HEK293 (cell line): Measurements from ENCODE around the gene GNMT.

Experiments
- EGR2 ChIP-seq: fragments of 450-650 bp; formaldehyde crosslinking; IDR thresholded peaks from 2 replicates; pipeline ENCODE4 v1.5.1; 2016; ENCODE audit warnings: low read depth, missing biosample characterization, missing genetic modification characterization
- GLI4 ChIP-seq: fragments of 450-650 bp; formaldehyde crosslinking; IDR thresholded peaks from 2 replicates; pipeline ENCODE4 v1.5.1; 2016; ENCODE audit warnings: missing biosample characterization, missing genetic modification characterization
- HOXA7 ChIP-seq: sonication (generic); formaldehyde crosslinking; IDR thresholded peaks from 2 replicates; pipeline ENCODE4 v1.8.1; 2022; ENCODE audit warnings: missing genetic modification reagents, borderline replicate concordance
- HOXD13 ChIP-seq: sonication (generic); formaldehyde crosslinking; IDR thresholded peaks from 2 replicates; pipeline ENCODE4 v1.8.0; 2022; ENCODE audit warnings: missing genetic modification reagents, borderline replicate concordance
- PRDM2 ChIP-seq: fragments of 450-650 bp; formaldehyde crosslinking; IDR thresholded peaks from 2 replicates; pipeline ENCODE4 v1.5.1; 2016; ENCODE audit warnings: missing biosample characterization, missing genetic modification characterization, borderline replicate concordance
- SETDB1 ChIP-seq: IDR thresholded peaks from one replicate; pipeline ENCODE4 v1.6.1; 2017; ENCODE audit warnings: mild to moderate bottlenecking, low read length, moderate library complexity, mixed read lengths; ENCODE audit not compliant: insufficient read length
- ZBTB20 ChIP-seq: fragments of 450-650 bp; formaldehyde crosslinking; IDR thresholded peaks from 2 replicates; pipeline ENCODE4 v1.5.1; 2016; ENCODE audit warnings: missing biosample characterization, missing genetic modification characterization
- ZBTB44 ChIP-seq: fragments of 450-650 bp; IDR thresholded peaks from 2 replicates; pipeline ENCODE4 v1.5.1; 2018; ENCODE audit warnings: missing biosample characterization, mild to moderate bottlenecking, missing genetic modification characterization
- ZFP3 ChIP-seq: fragments of 450-650 bp; formaldehyde crosslinking; IDR thresholded peaks from 2 replicates; pipeline ENCODE4 v1.5.1; 2016; ENCODE audit warnings: low read depth, missing biosample characterization, missing genetic modification characterization
- ZIC2 ChIP-seq: fragments of 450-650 bp; formaldehyde crosslinking; IDR thresholded peaks from 2 replicates; pipeline ENCODE4 v1.5.1; 2016; ENCODE audit warnings: missing biosample characterization, missing genetic modification characterization
- ZNF10 ChIP-seq: fragments of 450-650 bp; formaldehyde crosslinking; IDR thresholded peaks from 2 replicates; pipeline ENCODE4 v1.5.1; 2017; ENCODE audit warnings: missing biosample characterization, missing genetic modification characterization
- ZNF132 ChIP-seq: fragments of 450-650 bp; formaldehyde crosslinking; IDR thresholded peaks from 2 replicates; pipeline ENCODE4 v1.5.1; 2017; ENCODE audit warnings: missing biosample characterization, missing genetic modification characterization, borderline replicate concordance
- ZNF16 ChIP-seq: fragments of 450-650 bp; formaldehyde crosslinking; IDR thresholded peaks from 2 replicates; pipeline ENCODE4 v1.5.1; 2016; ENCODE audit warnings: low read depth, missing biosample characterization, missing genetic modification characterization
- ZNF19 ChIP-seq: fragments of 450-650 bp; formaldehyde crosslinking; IDR thresholded peaks from 2 replicates; pipeline ENCODE4; 2016; ENCODE audit warnings: missing biosample characterization, missing genetic modification characterization, low read depth
- ZNF202 ChIP-seq: fragments of 450-650 bp; formaldehyde crosslinking; IDR thresholded peaks from 2 replicates; pipeline ENCODE4 v1.5.1; 2016; ENCODE audit warnings: missing biosample characterization, missing genetic modification characterization, borderline replicate concordance
- ZNF23 ChIP-seq: fragments of 450-650 bp; formaldehyde crosslinking; IDR thresholded peaks from 2 replicates; pipeline ENCODE4 v1.5.1; 2016; ENCODE audit warnings: missing biosample characterization, missing genetic modification characterization, borderline replicate concordance
- ZNF26 ChIP-seq: fragments of 450-650 bp; formaldehyde crosslinking; IDR thresholded peaks from 2 replicates; pipeline ENCODE4 v1.5.1; 2016; ENCODE audit warnings: missing biosample characterization, missing genetic modification characterization
- ZNF354C ChIP-seq: fragments of 450-650 bp; formaldehyde crosslinking; IDR thresholded peaks from 2 replicates; pipeline ENCODE4 v1.5.1; 2016; ENCODE audit warnings: missing biosample characterization, missing genetic modification characterization, low read depth, borderline replicate concordance
- ZNF366 ChIP-seq: fragments of 450-650 bp; formaldehyde crosslinking; conservative IDR thresholded peaks from 2 replicates; pipeline ENCODE4 v1.5.1; 2016; ENCODE audit warnings: missing biosample characterization, missing genetic modification characterization
- ZNF423 ChIP-seq: fragments of 450-650 bp; formaldehyde crosslinking; IDR thresholded peaks from 2 replicates; pipeline ENCODE4 v1.5.1; 2016; ENCODE audit warnings: missing biosample characterization, missing genetic modification characterization
- ZNF473 ChIP-seq: fragments of 450-650 bp; formaldehyde crosslinking; IDR thresholded peaks from 2 replicates; pipeline ENCODE4 v1.5.1; 2017; ENCODE audit warnings: missing biosample characterization, missing genetic modification characterization
- ZNF530 ChIP-seq: fragments of 450-650 bp; formaldehyde crosslinking; IDR thresholded peaks from 2 replicates; pipeline ENCODE4 v1.5.1; 2016; ENCODE audit warnings: low read depth, missing biosample characterization, missing genetic modification characterization
- ZNF544 ChIP-seq: fragments of 450-650 bp; formaldehyde crosslinking; IDR thresholded peaks from 2 replicates; pipeline ENCODE4 v1.5.0; 2017; ENCODE audit warnings: missing biosample characterization, missing genetic modification characterization
- ZNF555 ChIP-seq: fragments of 450-650 bp; formaldehyde crosslinking; conservative IDR thresholded peaks from 2 replicates; pipeline ENCODE4 v1.5.1; 2017; ENCODE audit warnings: missing biosample characterization, mild to moderate bottlenecking, missing genetic modification characterization, inconsistent platforms
- ZNF561 ChIP-seq: fragments of 450-650 bp; IDR thresholded peaks from 2 replicates; pipeline ENCODE4 v1.5.1; 2018; ENCODE audit warnings: missing biosample characterization, missing genetic modification characterization, borderline replicate concordance
- ZNF571 ChIP-seq: fragments of 450-650 bp; formaldehyde crosslinking; IDR thresholded peaks from 2 replicates; pipeline ENCODE4 v1.5.0; 2017; ENCODE audit warnings: missing biosample characterization, missing genetic modification characterization
- ZNF624 ChIP-seq: fragments of 450-650 bp; formaldehyde crosslinking; IDR thresholded peaks from 2 replicates; pipeline ENCODE4 v1.5.1; 2017; ENCODE audit warnings: missing biosample characterization, missing genetic modification characterization
- ZNF830 ChIP-seq: fragments of 450-650 bp; IDR thresholded peaks from 2 replicates; pipeline ENCODE4 v1.5.0; 2018; ENCODE audit warnings: missing biosample characterization, missing genetic modification characterization, low read depth, mild to moderate bottlenecking, moderate library complexity
- TF ChIP-seq, protein P1 (sequence below): fragments of 450-650 bp; formaldehyde crosslinking; IDR thresholded peaks from 2 replicates; pipeline ENCODE4 v1.5.1; 2017; ENCODE audit warnings: missing biosample characterization, missing genetic modification characterization

Gene GNMT

GRCh38 chr6:42928986-42929820 lies 31.4 kb upstream of the GNMT start, which contains the start of gene CNPY3 (continued):
- TF ChIP-seq PRDM2 (tag by site-specific recombination) (no peak), ZNF571 (tag by site-specific recombination) (no peak), ZNF10 (no peak; the same call in none of the 2 replicates), ZNF544 (no peak), ZNF23 (no peak), ZNF555 (tag by site-specific recombination) (no peak), ZNF202 (tag by site-specific recombination) (no peak), GLI4 (tag by site-specific recombination) (0 out of 2 replicates have a peak, but pooled peaks have one; percentile 19), ZNF473 (tag by site-specific recombination) (no peak), ZNF561 (tag by site-specific recombination) (peak; percentile 83; the same call in 1 of the 2 replicates), EGR2 (tag by site-specific recombination) (0 out of 2 replicates have a peak, but pooled peaks have one; percentile 43), ZBTB44 (tag by site-specific recombination) (peak; percentile 10; the same call in 1 of the 2 replicates), SETDB1 (no peak), HOXD13 (CRISPR knock-in tag) (no peak), ZNF16 (tag by site-specific recombination) (no peak; the same call in 1 of the 2 replicates), ZNF26 (no peak), ZNF830 (tag by site-specific recombination) (no peak), ZFP3 (tag by site-specific recombination) (no peak), ZNF132 (no peak), ZNF423 (0 out of 2 replicates have a peak, but pooled peaks have one; percentile 17), ZNF530 (no peak), ZNF366 (tag by site-specific recombination) (peak; percentile 91), HOXA7 (CRISPR knock-in tag) (no peak), ZNF624 (tag by site-specific recombination) (no peak), ZBTB20 (tag by site-specific recombination) (peak; percentile 97), ZNF19 (tag by site-specific recombination) (no peak), ZIC2 (peak; percentile 87), ZNF354C (tag by site-specific recombination) (no peak)
- TF ChIP-seq, protein P1, sequence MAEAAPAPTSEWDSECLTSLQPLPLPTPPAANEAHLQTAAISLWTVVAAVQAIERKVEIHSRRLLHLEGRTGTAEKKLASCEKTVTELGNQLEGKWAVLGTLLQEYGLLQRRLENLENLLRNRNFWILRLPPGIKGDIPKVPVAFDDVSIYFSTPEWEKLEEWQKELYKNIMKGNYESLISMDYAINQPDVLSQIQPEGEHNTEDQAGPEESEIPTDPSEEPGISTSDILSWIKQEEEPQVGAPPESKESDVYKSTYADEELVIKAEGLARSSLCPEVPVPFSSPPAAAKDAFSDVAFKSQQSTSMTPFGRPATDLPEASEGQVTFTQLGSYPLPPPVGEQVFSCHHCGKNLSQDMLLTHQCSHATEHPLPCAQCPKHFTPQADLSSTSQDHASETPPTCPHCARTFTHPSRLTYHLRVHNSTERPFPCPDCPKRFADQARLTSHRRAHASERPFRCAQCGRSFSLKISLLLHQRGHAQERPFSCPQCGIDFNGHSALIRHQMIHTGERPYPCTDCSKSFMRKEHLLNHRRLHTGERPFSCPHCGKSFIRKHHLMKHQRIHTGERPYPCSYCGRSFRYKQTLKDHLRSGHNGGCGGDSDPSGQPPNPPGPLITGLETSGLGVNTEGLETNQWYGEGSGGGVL (tag by site-specific recombination): no peak
